ENCODE measurements around the gene IQGAP2.

The IQGAP2 gene

GRCh38 chr5:76720988-76721569 lies 318.0 kb downstream of the IQGAP2 start:
- Histone ChIP-seq H3K36me3 (ENCODE audit: insufficient read depth, low read length) (no peaks in the 10 kb centered on the region), H3K9me2 (replicated peaks; ENCODE audit: low read depth, low read length) (no peaks in the 10 kb centered on the region), H3K79me2 (ENCODE audit: insufficient read depth, low read length) (peaks cover 98% of the 10 kb centered on the region), H4K20me1 (ENCODE audit: insufficient read depth, low read length, poor library complexity, severe bottlenecking) (peaks cover 64% of the 10 kb centered on the region), H3K27me3 (ENCODE audit: insufficient read depth, low read length, poor library complexity, severe bottlenecking) (no peaks in the 10 kb centered on the region), H3K4me2 (ENCODE audit: low read depth, low read length, poor library complexity, severe bottlenecking) (peak overlapping the region; percentile 65), H2AFZ (ENCODE audit: low read length) (no peak overlapping the region), H3K4me1 (ENCODE audit: insufficient read depth, low read length, poor library complexity, severe bottlenecking) (peaks cover 70% of the 10 kb centered on the region), H3F3A (ENCODE audit: low read depth) (no peaks in the 10 kb centered on the region), H3K9ac (ENCODE audit: low read depth, low read length, poor library complexity, severe bottlenecking) (peak overlapping the region; percentile 37), H3K9me3 (ENCODE audit: insufficient read depth, low read depth, low read length) (no peaks in the 10 kb centered on the region), H3K4me3 (ENCODE audit: low read length, poor library complexity, severe bottlenecking) (peak overlapping the region; percentile 62)
- TF ChIP-seq EZH2phosphoT487 (IDR thresholded peaks at IDR 0.05; ENCODE audit: borderline replicate concordance) (no peak), CTCF (conservative IDR thresholded peaks at IDR 0.05; ENCODE audit: low read length) (no peak)

- H3K9me3 ChIP-seq (ENCODE audit: insufficient read depth, low read depth, low read length) = peaks cover 8% of the 10 kb centered on the region
- H3K4me1 ChIP-seq (ENCODE audit: insufficient read depth, low read length, poor library complexity, severe bottlenecking) = peaks cover 52% of the 10 kb centered on the region
- H3K9ac ChIP-seq (ENCODE audit: low read depth, low read length, poor library complexity, severe bottlenecking) = no peak overlapping the region
- peaks cover 11% of the 10 kb centered on the region; the same call in 1 of the 2 replicates for H3K36me3 ChIP-seq (ENCODE audit: insufficient read depth, low read length)
- H3K79me2 ChIP-seq (ENCODE audit: insufficient read depth, low read length) = peaks cover 92% of the 10 kb centered on the region
- peak overlapping the region; percentile 65 for H3K4me2 ChIP-seq (ENCODE audit: low read depth, low read length, poor library complexity, severe bottlenecking)
- no peak overlapping the region for H2AFZ ChIP-seq (ENCODE audit: low read length)
- no peaks in the 10 kb centered on the region for H3K9me2 ChIP-seq (replicated peaks; ENCODE audit: low read depth, low read length)
- H3K27me3 ChIP-seq (ENCODE audit: insufficient read depth, low read length, poor library complexity, severe bottlenecking) = no peaks in the 10 kb centered on the region
- H3K4me3 ChIP-seq (ENCODE audit: low read length, poor library complexity, severe bottlenecking) = peak overlapping the region; percentile 12
- H4K20me1 ChIP-seq (ENCODE audit: insufficient read depth, low read length, poor library complexity, severe bottlenecking) = peaks cover 54% of the 10 kb centered on the region
- TF ChIP-seq EZH2phosphoT487 (IDR thresholded peaks at IDR 0.05; ENCODE audit: borderline replicate concordance) (no peak), CTCF (conservative IDR thresholded peaks at IDR 0.05; ENCODE audit: low read length) (no peak)
- 0 out of 2 replicates have a peak, but pooled peaks cover 3% of the 10 kb centered on the region for H3F3A ChIP-seq (ENCODE audit: low read depth)
Observed at GRCh38 chr5:76723266-76723665, 320.2 kb downstream of the IQGAP2 start.

- H3F3A ChIP-seq (ENCODE audit: low read depth) = 0 out of 2 replicates have a peak, but pooled peaks cover 3% of the 10 kb centered on the region
- H2AFZ ChIP-seq (ENCODE audit: low read length) = no peak overlapping the region
- H3K27me3 ChIP-seq (ENCODE audit: insufficient read depth, low read length, poor library complexity, severe bottlenecking) = no peaks in the 10 kb centered on the region
- H3K36me3 ChIP-seq (ENCODE audit: insufficient read depth, low read length) = peaks cover 17% of the 10 kb centered on the region; the same call in 1 of the 2 replicates
- H3K4me2 ChIP-seq (ENCODE audit: low read depth, low read length, poor library complexity, severe bottlenecking) = peak overlapping the region; percentile 65
- H3K79me2 ChIP-seq (ENCODE audit: insufficient read depth, low read length) = peaks cover 92% of the 10 kb centered on the region
- peaks cover 46% of the 10 kb centered on the region for H3K4me1 ChIP-seq (ENCODE audit: insufficient read depth, low read length, poor library complexity, severe bottlenecking)
- H3K9me2 ChIP-seq (replicated peaks; ENCODE audit: low read depth, low read length) = no peaks in the 10 kb centered on the region
- peak overlapping the region; percentile 12 for H3K4me3 ChIP-seq (ENCODE audit: low read length, poor library complexity, severe bottlenecking)
- no peak overlapping the region for H3K9ac ChIP-seq (ENCODE audit: low read depth, low read length, poor library complexity, severe bottlenecking)
- H4K20me1 ChIP-seq (ENCODE audit: insufficient read depth, low read length, poor library complexity, severe bottlenecking) = peaks cover 48% of the 10 kb centered on the region
- peaks cover 11% of the 10 kb centered on the region for H3K9me3 ChIP-seq (ENCODE audit: insufficient read depth, low read depth, low read length)
- TF ChIP-seq CTCF (conservative IDR thresholded peaks at IDR 0.05; ENCODE audit: low read length) = no peak
- no peak for TF ChIP-seq EZH2phosphoT487 (IDR thresholded peaks at IDR 0.05; ENCODE audit: borderline replicate concordance)
Observed at GRCh38 chr5:76723906-76724305, 320.8 kb downstream of the IQGAP2 start.
